Prostate gland (tissue), 2 donors: ENCODE measurements around the gene FCRL3.

Source experiments
- POLR2A ChIP-seq: fragments of 450-650 bp; IDR thresholded peaks from one replicate; pipeline ENCODE4 v1.6.1; 2016; ENCODE audit warnings: antibody characterized with exemption, mild to moderate bottlenecking
- POLR2AphosphoS5 ChIP-seq: sonication (generic); formaldehyde crosslinking; IDR thresholded peaks from one replicate; pipeline ENCODE4 v1.6.1; 2017; ENCODE audit warnings: antibody characterized with exemption
- TF ChIP-seq, protein P1 (sequence below), 4 experiments: fragments of 200-600 bp in 2 of 4; fragments of 450-650 bp in 2 of 4; sonication (generic) in 2 of 4; IDR thresholded peaks; 1 replicate in 3 of 4; 2 replicates in 1 of 4; pipeline ENCODE4 v1.5.1; 2016 to 2019; ENCODE audit warnings: antibody characterized with exemption in 4 of 4, mild to moderate bottlenecking in 2 of 4, moderate library complexity in 2 of 4

DNA sequence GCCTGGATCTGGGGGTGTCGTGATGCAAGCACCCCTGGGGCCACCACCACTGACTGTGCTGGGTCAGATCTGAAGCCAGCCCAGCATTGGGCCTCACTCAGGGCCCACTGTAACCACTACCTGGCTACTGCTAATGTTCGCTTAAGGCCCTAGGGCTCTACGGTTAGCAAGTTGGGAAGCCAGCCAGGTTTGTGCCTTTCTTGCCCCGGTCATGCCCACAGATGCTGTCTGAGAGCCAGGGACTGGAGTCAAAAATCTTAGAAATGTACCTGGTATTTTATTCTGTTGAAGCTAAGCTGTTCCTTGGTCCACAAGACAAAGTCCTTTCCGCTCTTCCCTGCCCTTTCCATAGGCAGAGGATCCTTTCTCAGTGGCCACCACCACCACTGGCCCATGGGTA is 15.2 kb upstream of the FCRL3 start:
- TF ChIP-seq, protein P1, sequence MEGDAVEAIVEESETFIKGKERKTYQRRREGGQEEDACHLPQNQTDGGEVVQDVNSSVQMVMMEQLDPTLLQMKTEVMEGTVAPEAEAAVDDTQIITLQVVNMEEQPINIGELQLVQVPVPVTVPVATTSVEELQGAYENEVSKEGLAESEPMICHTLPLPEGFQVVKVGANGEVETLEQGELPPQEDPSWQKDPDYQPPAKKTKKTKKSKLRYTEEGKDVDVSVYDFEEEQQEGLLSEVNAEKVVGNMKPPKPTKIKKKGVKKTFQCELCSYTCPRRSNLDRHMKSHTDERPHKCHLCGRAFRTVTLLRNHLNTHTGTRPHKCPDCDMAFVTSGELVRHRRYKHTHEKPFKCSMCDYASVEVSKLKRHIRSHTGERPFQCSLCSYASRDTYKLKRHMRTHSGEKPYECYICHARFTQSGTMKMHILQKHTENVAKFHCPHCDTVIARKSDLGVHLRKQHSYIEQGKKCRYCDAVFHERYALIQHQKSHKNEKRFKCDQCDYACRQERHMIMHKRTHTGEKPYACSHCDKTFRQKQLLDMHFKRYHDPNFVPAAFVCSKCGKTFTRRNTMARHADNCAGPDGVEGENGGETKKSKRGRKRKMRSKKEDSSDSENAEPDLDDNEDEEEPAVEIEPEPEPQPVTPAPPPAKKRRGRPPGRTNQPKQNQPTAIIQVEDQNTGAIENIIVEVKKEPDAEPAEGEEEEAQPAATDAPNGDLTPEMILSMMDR (IDR thresholded peaks at IDR 0.05) = no peak
- TF ChIP-seq POLR2A (no peak), POLR2AphosphoS5 (no peak)
